Heart left ventricle (tissue), 13 donors: ENCODE measurements around the gene C13orf42.

ENCODE experiments used
- CTCF ChIP-seq, 12 donors: fragments of 200-600 bp; sonication (generic) in 4 of 12; IDR thresholded peaks; one replicate each; pipeline versions ENCODE4 v1.5.0 to v1.8.0; 2018 to 2022; ENCODE audit warnings: antibody characterized with exemption in 12 of 12, mild to moderate bottlenecking in 5 of 12
- POLR2A ChIP-seq, 2 donors: fragments of 450-650 bp; IDR thresholded peaks; one replicate each; pipeline ENCODE4 v1.6.1; 2017; ENCODE audit warnings: antibody characterized with exemption in 2 of 2, mild to moderate bottlenecking in 2 of 2, moderate library complexity in 2 of 2
- donor health status: ischemic (EF 13 %, LVEDD 7.1; RV severe dilation, severe dysfunction).
- donor health status: DM: no; HTN: yes; CAD: no.
- donor health status: DM: no; HTN: no; CAD: no.
- donor health status: ischemic (EF 25% LVEDD 6.9; RV normal size, moderate dysfunction).
- donor health status: ischemic (EF 25% LVEDD 5.7; RV mildly dilated, moderate dysfunction).
- donor health status: ischemic (EF 35%, LVEDD 5.7; RV mildly dilated, moderate dysfunction).
- donor health status: nonischemic (EF 11% LVEDD 7.7; RV severe dilation, severe dysfunction).
- donor health status: DM: yes; HTN: yes; CAD: no.
- donor health status: PGD.
- donor health status: ischemic (EF 29% LVEDD 5.4; RV normal size, mild dysfunction).
- donor health status: nonischemic (EF 23%, LVEDD 6.1; RV moderate dilation, normal function).

GRCh38 chr13:51153527-51153926, 42.5 kb upstream of the C13orf42 start:
- no peak for TF ChIP-seq POLR2A (IDR thresholded peaks at IDR 0.05)
- no peak for TF ChIP-seq CTCF (IDR thresholded peaks at IDR 0.05)
